OCI-LY3 (cell line): ENCODE measurements around the gene ZNF407.

Experiments
- H2AFZ ChIP-seq: fragments of 200-600, 300-600 bp; shearing (Covaris generic); 2 replicates; pipeline ENCODE4 v1.6.0; 2014; ENCODE audit warnings: antibody characterized with exemption, low read depth, low read length
- H3K27ac ChIP-seq: fragments of 200-600, 300-600 bp; sonication (generic); 2 replicates; pipeline ENCODE4 v1.5.1; 2014; ENCODE audit warnings: mild to moderate bottlenecking, low read length, moderate library complexity, mixed read lengths
- H3K27me3 ChIP-seq: fragments of 200-600, 300-600 bp; sonication (generic); 2 replicates; pipeline ENCODE4 v1.6.1; 2014; ENCODE audit warnings: low read depth, low read length, mixed read lengths
- H3K36me3 ChIP-seq: fragments of 200-600, 300-600 bp; sonication (generic); replicated peaks from 2 replicates; pipeline ENCODE3; 2014; ENCODE audit warnings: low read depth, low read length, mixed read lengths
- H3K4me1 ChIP-seq: fragments of 300-600, 200-600 bp; sonication (generic); 2 replicates; pipeline ENCODE4 v1.6.1; 2014; ENCODE audit warnings: low read length, mixed read lengths
- H3K4me2 ChIP-seq: fragments of 200-600, 300-600 bp; sonication (generic); 2 replicates; pipeline ENCODE4 v1.6.1; 2014; ENCODE audit warnings: low read length, mixed read lengths
- H3K4me3 ChIP-seq: fragments of 300-600, 200-600 bp; sonication (generic); 2 replicates; pipeline ENCODE4 v1.5.1; 2014; ENCODE audit warnings: antibody characterized with exemption, mild to moderate bottlenecking, low read length, moderate library complexity
- H3K79me2 ChIP-seq: fragments of 300-600, 200-600 bp; shearing (Covaris generic); 2 replicates; pipeline ENCODE4 v1.6.1; 2014; ENCODE audit warnings: mild to moderate bottlenecking, low read length, mixed read lengths
- H3K9ac ChIP-seq: fragments of 300-600, 200-600 bp; shearing (Covaris generic); 2 replicates; pipeline ENCODE4 v1.6.0; 2014; ENCODE audit warnings: mild to moderate bottlenecking, low read length, moderate library complexity
- H3K9me3 ChIP-seq: fragments of 200-600, 300-600 bp; shearing (Covaris generic); 2 replicates; pipeline ENCODE4 v1.6.1; 2014; ENCODE audit warnings: low read length, mixed read lengths; ENCODE audit not compliant: insufficient read depth
- H4K20me1 ChIP-seq: fragments of 200-600, 300-600 bp; sonication (generic); 2 replicates; pipeline ENCODE4 v1.6.1; 2016; ENCODE audit warnings: low read length, mixed read lengths; ENCODE audit not compliant: insufficient read depth
- CTCF ChIP-seq: fragments of 200-600, 300-600 bp; sonication (generic); IDR thresholded peaks from 2 replicates; pipeline ENCODE4 v1.5.1; 2014; ENCODE audit warnings: antibody characterized with exemption, low read length, low read depth
- EZH2phosphoT487 ChIP-seq: fragments of 200-600 bp; shearing (Covaris generic); IDR thresholded peaks from 2 replicates; pipeline ENCODE4 v1.6.1; 2018; ENCODE audit warnings: antibody characterized with exemption, mixed run types, low read depth

ZNF407 gene

GRCh38 chr18:75009296-75009695 is 411.6 kb downstream of the ZNF407 start:
- H3K27ac ChIP-seq: no peak overlapping the region
- H4K20me1 ChIP-seq: no peaks in the 10 kb centered on the region
- no peak overlapping the region for H3K4me2 ChIP-seq
- no peak overlapping the region for H3K9ac ChIP-seq
- H3K4me1 ChIP-seq: no peaks in the 10 kb centered on the region
- no peaks in the 10 kb centered on the region for H3K9me3 ChIP-seq
- H3K27me3 ChIP-seq: no peaks in the 10 kb centered on the region
- H3K79me2 ChIP-seq: no peaks in the 10 kb centered on the region
- no peak for TF ChIP-seq EZH2phosphoT487
- TF ChIP-seq CTCF: no peak
- H3K36me3 ChIP-seq: no peaks in the 10 kb centered on the region
- no peak overlapping the region for H2AFZ ChIP-seq
- no peak overlapping the region for H3K4me3 ChIP-seq

GRCh38 chr18:75009878-75010277 is 412.2 kb downstream of the ZNF407 start:
- Histone ChIP-seq H3K4me1 (no peaks in the 10 kb centered on the region), H3K27ac (no peak overlapping the region), H3K9ac (no peak overlapping the region), H3K4me2 (no peak overlapping the region), H2AFZ (no peak overlapping the region), H4K20me1 (no peaks in the 10 kb centered on the region), H3K79me2 (no peaks in the 10 kb centered on the region), H3K36me3 (no peaks in the 10 kb centered on the region), H3K27me3 (no peaks in the 10 kb centered on the region), H3K9me3 (no peaks in the 10 kb centered on the region), H3K4me3 (no peak overlapping the region)
- no peak for TF ChIP-seq EZH2phosphoT487
- no peak for TF ChIP-seq CTCF

DNA sequence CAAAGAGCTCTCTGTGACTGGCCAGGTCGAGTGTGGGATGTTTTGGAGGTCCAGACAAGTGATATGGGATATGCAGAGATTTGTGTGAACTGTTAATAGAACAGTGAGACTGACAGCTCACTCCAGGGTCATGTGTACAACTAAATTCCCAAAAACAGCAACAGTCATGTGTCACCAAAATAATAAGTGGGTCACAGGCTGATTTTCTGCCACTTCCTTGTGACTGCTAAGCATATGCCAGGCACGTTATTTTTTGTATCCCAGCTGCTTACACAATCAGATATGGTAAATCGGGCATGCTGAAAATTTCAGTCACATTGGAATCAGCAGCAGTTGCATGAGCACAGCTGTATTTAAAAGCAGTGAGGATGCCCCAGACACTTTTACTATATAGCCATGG is 412.6 kb downstream of the ZNF407 start:
- H3K4me1 ChIP-seq: no peaks in the 10 kb centered on the region
- H3K4me3 ChIP-seq: no peak overlapping the region
- no peak overlapping the region for H3K9ac ChIP-seq
- H3K27ac ChIP-seq: no peak overlapping the region
- no peaks in the 10 kb centered on the region for H3K79me2 ChIP-seq
- H3K9me3 ChIP-seq: no peaks in the 10 kb centered on the region
- no peak overlapping the region for H2AFZ ChIP-seq
- H4K20me1 ChIP-seq: no peaks in the 10 kb centered on the region
- no peak overlapping the region for H3K4me2 ChIP-seq
- H3K27me3 ChIP-seq: no peaks in the 10 kb centered on the region
- no peaks in the 10 kb centered on the region for H3K36me3 ChIP-seq
- TF ChIP-seq EZH2phosphoT487: no peak
- no peak for TF ChIP-seq CTCF

DNA sequence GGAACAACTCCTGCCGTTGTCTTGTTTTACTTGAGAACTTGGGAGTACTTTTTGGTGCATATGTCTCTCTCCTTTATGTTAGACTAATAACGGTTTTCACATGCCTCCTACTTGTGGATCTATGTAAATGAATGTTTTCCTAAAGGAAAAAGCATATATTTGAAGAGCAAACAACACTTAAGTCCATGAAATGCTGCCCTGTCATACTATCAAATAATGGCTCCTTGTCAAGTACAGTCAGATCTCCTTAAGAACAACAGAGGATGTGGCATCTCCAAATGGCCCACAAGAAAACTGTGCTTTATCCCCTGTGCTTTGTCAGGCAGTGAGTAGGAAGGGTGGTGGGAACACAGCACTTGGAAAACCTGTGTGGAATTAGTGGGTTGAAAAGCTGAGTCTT is 413.0 kb downstream of the ZNF407 start:
- Histone ChIP-seq H3K36me3 (no peaks in the 10 kb centered on the region), H3K9me3 (no peaks in the 10 kb centered on the region), H3K4me2 (no peak overlapping the region), H3K9ac (no peak overlapping the region), H3K27ac (no peak overlapping the region), H3K4me3 (no peak overlapping the region), H3K79me2 (no peaks in the 10 kb centered on the region), H3K27me3 (no peaks in the 10 kb centered on the region), H3K4me1 (peaks cover 3% of the 10 kb centered on the region), H4K20me1 (no peaks in the 10 kb centered on the region), H2AFZ (no peak overlapping the region)
- TF ChIP-seq EZH2phosphoT487 (no peak), CTCF (no peak)
